Measurements from ENCODE around the gene CDH4.

CDH4 gene

DNA sequence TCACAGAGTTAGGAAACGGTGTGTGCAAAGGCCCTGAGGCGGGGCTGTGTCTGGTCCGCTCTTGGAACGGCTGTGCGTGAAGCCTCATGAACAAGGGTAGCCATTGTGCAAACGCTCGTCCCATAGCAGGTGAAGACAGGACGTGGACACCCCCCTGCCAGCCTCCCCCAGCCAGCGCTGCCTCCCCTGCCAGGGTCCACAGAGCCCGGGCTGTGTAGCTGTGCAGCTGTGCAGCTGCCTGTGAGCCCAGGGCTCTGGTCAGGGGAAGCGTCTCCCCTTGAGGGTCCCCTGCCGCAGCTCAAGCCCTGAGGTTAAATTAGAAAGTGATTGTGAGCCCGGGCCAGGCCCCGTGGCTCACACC, 674.2 kb downstream of the CDH4 start:
- TF ChIP-seq GATA1 (IDR thresholded peaks at IDR 0.05; ENCODE audit: low read depth, low read length) (no peak), POLR2A (IDR thresholded peaks at IDR 0.05; ENCODE audit: low read length) (no peak)
- DNase-seq: no peak

GRCh38 chr20:61926796-61927192, 674.7 kb downstream of the CDH4 start:
- DNase-seq: no peak
- TF ChIP-seq POLR2A (IDR thresholded peaks at IDR 0.05; ENCODE audit: low read length): no peak
- no peak for TF ChIP-seq GATA1 (IDR thresholded peaks at IDR 0.05; ENCODE audit: low read depth, low read length)

GRCh38 chr20:61927193-61927825, 675.2 kb downstream of the CDH4 start:
- DNase-seq: no peak
- no peak for TF ChIP-seq POLR2A (IDR thresholded peaks at IDR 0.05; ENCODE audit: low read length)
- no peak for TF ChIP-seq GATA1 (IDR thresholded peaks at IDR 0.05; ENCODE audit: low read depth, low read length)

GRCh38 chr20:61927826-61928541, 675.9 kb downstream of the CDH4 start:
- no peak for DNase-seq
- TF ChIP-seq GATA1 (IDR thresholded peaks at IDR 0.05; ENCODE audit: low read depth, low read length): no peak
- TF ChIP-seq POLR2A (IDR thresholded peaks at IDR 0.05; ENCODE audit: low read length): no peak

DNA sequence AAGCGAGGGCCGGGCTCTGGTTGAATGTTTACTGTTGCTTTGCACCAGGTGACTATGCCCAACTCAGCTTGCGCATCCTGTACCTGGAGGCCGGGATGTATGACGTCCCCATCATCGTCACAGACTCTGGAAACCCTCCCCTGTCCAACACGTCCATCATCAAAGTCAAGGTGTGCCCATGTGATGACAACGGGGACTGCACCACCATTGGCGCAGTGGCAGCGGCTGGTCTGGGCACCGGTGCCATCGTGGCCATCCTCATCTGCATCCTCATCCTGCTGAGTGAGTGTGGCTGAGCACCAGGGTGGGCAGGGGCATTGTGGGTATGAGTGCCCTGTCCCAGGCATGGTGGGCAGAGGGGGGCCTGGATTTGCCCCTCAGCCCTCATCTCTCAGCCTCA, 677.5 kb downstream of the CDH4 start:
- TF ChIP-seq POLR2A (IDR thresholded peaks at IDR 0.05; ENCODE audit: low read length) (no peak), GATA1 (IDR thresholded peaks at IDR 0.05; ENCODE audit: low read depth, low read length) (no peak)
- DNase-seq: no peak

DNA sequence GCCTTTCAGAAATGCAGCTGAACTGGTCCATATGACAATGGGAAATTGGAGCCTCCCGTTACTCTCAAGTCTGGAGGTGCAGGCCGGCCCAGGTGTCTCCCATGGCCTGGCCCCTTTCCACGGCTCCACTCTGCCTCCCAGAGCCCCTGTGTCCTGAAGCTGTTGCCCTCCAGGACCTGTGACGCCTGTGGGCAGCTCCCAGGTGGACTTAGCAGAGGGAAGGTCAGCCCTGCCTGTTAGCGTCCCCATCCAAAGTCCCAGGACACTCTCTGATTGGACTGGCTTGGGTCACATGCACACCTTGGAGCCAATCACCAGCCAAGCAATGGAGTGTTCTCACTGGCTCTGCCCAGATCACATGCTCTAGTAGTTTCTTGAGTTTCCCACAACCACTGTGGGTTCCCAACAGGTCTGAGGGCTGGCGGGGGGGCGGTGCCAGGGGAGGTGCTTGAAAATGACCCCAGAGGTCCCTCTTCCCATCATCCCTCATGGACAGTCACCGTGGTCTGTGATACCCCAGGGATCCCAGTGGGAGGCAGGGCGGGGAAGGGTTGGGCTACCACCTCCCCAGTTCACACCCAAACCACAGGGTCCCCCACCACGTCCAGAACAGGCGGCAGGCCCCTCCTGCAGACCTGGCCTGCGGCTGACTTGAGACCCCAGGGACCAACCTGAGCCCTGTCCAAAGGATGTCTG, 678.1 kb downstream of the CDH4 start:
- no peak for DNase-seq
- no peak for TF ChIP-seq GATA1 (IDR thresholded peaks at IDR 0.05; ENCODE audit: low read depth, low read length)
- no peak for TF ChIP-seq POLR2A (IDR thresholded peaks at IDR 0.05; ENCODE audit: low read length)

- no peak for DNase-seq
- TF ChIP-seq POLR2A (IDR thresholded peaks at IDR 0.05; ENCODE audit: low read length) (no peak), GATA1 (IDR thresholded peaks at IDR 0.05; ENCODE audit: low read depth, low read length) (no peak)
These were observed 678.9 kb downstream of the CDH4 start for GRCh38 chr20:61930776-61931475.

GRCh38 chr20:61931476-61932198, 679.6 kb downstream of the CDH4 start:
- no peak for DNase-seq
- TF ChIP-seq GATA1 (IDR thresholded peaks at IDR 0.05; ENCODE audit: low read depth, low read length): no peak
- no peak for TF ChIP-seq POLR2A (IDR thresholded peaks at IDR 0.05; ENCODE audit: low read length)

DNA sequence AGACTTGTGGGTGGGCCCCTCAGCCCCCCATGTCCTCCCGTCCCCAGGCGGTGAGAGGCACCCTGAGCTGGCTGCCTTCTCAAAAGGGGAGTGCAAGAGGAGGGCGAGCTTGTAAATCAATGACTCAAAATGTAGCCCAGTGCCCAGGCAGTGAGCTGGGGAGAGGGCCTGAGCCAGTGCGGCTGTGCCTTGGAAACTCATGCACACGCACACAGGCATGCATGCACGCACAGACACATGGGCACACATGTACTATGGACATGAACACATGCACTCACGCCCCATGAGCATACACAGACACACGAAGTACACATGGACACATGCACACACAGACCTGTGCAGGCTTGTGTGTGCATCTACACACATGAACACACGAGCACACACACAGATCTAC, 680.1 kb downstream of the CDH4 start:
- TF ChIP-seq GATA1 (IDR thresholded peaks at IDR 0.05; ENCODE audit: low read depth, low read length) (no peak), POLR2A (IDR thresholded peaks at IDR 0.05; ENCODE audit: low read length) (no peak)

GRCh38 chr20:61932711-61933480, 680.8 kb downstream of the CDH4 start:
- DNase-seq: no peak
- TF ChIP-seq GATA1 (IDR thresholded peaks at IDR 0.05; ENCODE audit: low read depth, low read length) (no peak), POLR2A (IDR thresholded peaks at IDR 0.05; ENCODE audit: low read length) (no peak)

More for the DNA sequence above, 680.1 kb downstream of the CDH4 start:
- DNase-seq: no peak

DNA sequence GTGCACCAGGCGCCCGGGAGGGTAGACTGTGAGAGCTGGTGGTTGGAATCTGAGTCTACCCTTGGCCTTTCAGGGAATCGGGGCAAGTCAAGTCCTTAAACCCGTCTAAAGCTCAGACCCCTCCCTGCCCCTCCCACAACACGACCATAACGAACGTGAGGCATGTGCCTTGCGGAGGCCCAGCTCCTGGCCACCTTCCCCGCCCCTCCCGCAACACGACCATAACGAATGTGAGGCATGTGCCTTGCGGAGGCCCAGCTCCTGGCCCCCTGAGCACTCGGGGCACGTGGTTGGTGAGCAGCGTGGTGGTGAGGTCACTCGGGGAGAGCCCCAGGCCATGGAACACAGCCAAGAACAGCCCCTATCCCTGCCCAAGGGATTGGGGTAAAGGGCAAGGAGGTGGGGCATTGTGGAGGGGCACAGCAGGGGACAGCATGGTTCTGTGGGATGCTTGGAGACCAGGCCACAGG, 681.5 kb downstream of the CDH4 start:
- TF ChIP-seq POLR2A (IDR thresholded peaks at IDR 0.05; ENCODE audit: low read length) (no peak), GATA1 (IDR thresholded peaks at IDR 0.05; ENCODE audit: low read depth, low read length) (no peak)
- no peak for DNase-seq

DNA sequence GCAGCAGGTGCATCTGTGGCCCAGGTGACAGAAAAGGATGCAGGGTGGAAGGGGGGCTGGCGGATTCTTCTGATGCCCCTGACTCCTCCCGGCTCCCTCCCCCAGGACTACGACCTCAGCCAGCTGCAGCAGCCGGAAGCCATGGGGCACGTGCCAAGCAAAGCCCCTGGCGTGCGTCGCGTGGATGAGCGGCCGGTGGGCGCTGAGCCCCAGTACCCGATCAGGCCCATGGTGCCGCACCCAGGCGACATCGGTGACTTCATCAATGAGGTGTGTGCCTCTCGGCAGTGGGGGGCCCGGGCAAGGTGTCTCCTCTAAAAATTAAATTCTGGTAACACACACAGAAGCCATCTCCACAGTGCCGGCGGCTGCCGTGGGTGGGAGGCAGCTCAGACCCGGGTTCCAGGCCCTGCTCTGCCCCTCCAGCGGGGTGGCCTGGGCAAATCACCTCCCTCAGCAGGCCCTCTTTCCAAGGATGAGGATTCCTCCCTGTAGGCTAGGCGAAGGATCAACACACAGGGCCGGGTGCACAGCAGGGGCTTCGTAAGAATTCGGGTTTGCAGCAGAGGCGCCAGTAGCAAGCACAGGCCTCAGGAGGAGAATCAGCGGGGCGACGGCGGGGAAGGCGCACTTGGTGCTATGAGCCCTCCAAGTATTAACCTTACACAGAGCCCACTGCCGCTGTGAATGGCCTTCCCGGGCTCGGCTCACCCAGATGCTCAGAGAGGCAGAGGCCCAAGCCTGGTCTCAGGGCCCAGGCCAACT, 682.1 kb downstream of the CDH4 start:
- no peak for DNase-seq
- TF ChIP-seq GATA1 (IDR thresholded peaks at IDR 0.05; ENCODE audit: low read depth, low read length) (no peak), POLR2A (IDR thresholded peaks at IDR 0.05; ENCODE audit: low read length) (no peak)
